ENCODE measurements around the gene POLR2I. TPM values are rescaled to one million over a fixed set of nuclear protein-coding genes. Genes with fewer than 3 reads are reported as not detected.

POLR2I gene
- total and polyA plus RNA-seq, 2 of the 13 experiments (the other 11 are each of a cell fraction or from before 2014, with no cell fraction given), result 40.5 to 104 TPM

- ATAC-seq, result no peak
- no peak for DNase-seq (ENCODE audit: low spot score)
- in situ Hi-C loops (cut with HindIII; ENCODE audit: extremely low pct_ligation_motif_present, low pct_unique_long_range_greater_than_20kb), result no loop called here
- Histone ChIP-seq H3K36me3 (replicated peaks in 1 of 2; ENCODE audit: control insufficient read depth in 1 of 2, insufficient read depth in 2 of 2, low read length in 2 of 2) (peaks cover 10 to 25% of the 10 kb centered on the region in 2 experiments; a peak in 4 of 5 replicates), H2AFZ (ENCODE audit: low read length) (no peak overlapping the region), H3K27me3 (ENCODE audit: control insufficient read depth in 1 of 2, insufficient read depth in 2 of 2, low read length in 2 of 2) (no peaks in the 10 kb centered on the region), H3K4me2 (ENCODE audit: low read depth, low read length) (no peak overlapping the region), H3K27ac (ENCODE audit: extremely low read length, insufficient read depth, low read length) (no peak overlapping the region), H3K79me2 (ENCODE audit: insufficient read depth, low read length) (no peaks in the 10 kb centered on the region), H3K9me3 (ENCODE audit: low read length) (no peaks in the 10 kb centered on the region), H3K4me3 (replicated peaks in 1 of 3; ENCODE audit: insufficient read depth in 1 of 3, low read depth in 2 of 3, low read length in 3 of 3) (no peak overlapping the region), H3K9ac (ENCODE audit: insufficient read depth, low read depth, low read length) (no peak overlapping the region), H4K20me1 (ENCODE audit: insufficient read depth, low read length) (no peaks in the 10 kb centered on the region), H3K4me1 (ENCODE audit: insufficient read depth, low read length) (no peaks in the 10 kb centered on the region)
- FAIRE-seq, result no peak
- ChIA-PET POLR2A (interaction anchor here (2.1 kb wide), 1 partner anchor 25 kb away, joined by 5 read pairs; no protein-coding TSS in a partner anchor), CTCF (ENCODE audit: low intra/inter-chr PET ratio, low total read pairs) (no interaction called here)
- intact Hi-C loops (cut with micrococcal nuclease; ENCODE audit: unreplicated experiment), result no loop called here
- WGBS (ENCODE audit: low lambda C conversion rate), result 94% methylated on average over 10 of the region's 10 CpGs
- no TSS peak for BruUV-seq (replicated peaks)
- TF ChIP-seq FOXA1 (IDR thresholded peaks at IDR 0.05) (no peak), FOXA1 (CRISPR knock-in tag; IDR thresholded peaks at IDR 0.05) (no peak), ZNF770 (CRISPR knock-in tag; IDR thresholded peaks at IDR 0.05) (peak; percentile 61; the same call in 1 of the 2 replicates), ZFP90 (CRISPR knock-in tag; IDR thresholded peaks at IDR 0.05; ENCODE audit: borderline replicate concordance) (no peak), JDP2 (CRISPR knock-in tag; IDR thresholded peaks at IDR 0.05; ENCODE audit: borderline replicate concordance) (no peak), ZNF572 (CRISPR knock-in tag; IDR thresholded peaks at IDR 0.05) (no peak)
Measured at GRCh38 chr19:36153126-36153525, 38.5 kb upstream of the POLR2I start.
